Body of pancreas (tissue), 4 donors: ENCODE measurements around the gene KCNAB3. TPM values are rescaled to one million over a fixed set of nuclear protein-coding genes. Genes with fewer than 3 reads are reported as not detected.

Source experiments
- ATAC-seq: fragments of 150-250 bp; one replicate; pipeline ENCODE4 v1.9.1; 2016
- DNase-seq, 4 donors: peaks; one replicate each; pipeline ENCODE4 v3.0.0-alpha.2; 2019
- H3K27ac ChIP-seq, 4 donors: fragments of 200-600 bp; sonication (generic); 1 replicate in 3 of 4; 2 replicates in 1 of 4; pipeline versions ENCODE4 v1.5.1 to v1.6.1; 2016 to 2019; ENCODE audit warnings: mild to moderate bottlenecking in 1 of 4, mixed read lengths in 1 of 4, moderate library complexity in 1 of 4
- H3K27me3 ChIP-seq, 2 donors: fragments of 200-600 bp; sonication (generic); one replicate each; pipeline ENCODE4 v1.6.0; 2016; ENCODE audit warnings: mild to moderate bottlenecking in 1 of 2
- H3K36me3 ChIP-seq, 2 donors: fragments of 200-600 bp; sonication (generic); replicated peaks in 1 of 2; 2 replicates each; pipeline ENCODE4 v1.5.1; 2016; ENCODE audit warnings: low read depth in 2 of 2; ENCODE audit not compliant: insufficient read depth in 1 of 2
- H3K4me1 ChIP-seq: fragments of 200-600 bp; sonication (generic); one replicate; pipeline ENCODE4 v1.6.0; 2016
- H3K4me3 ChIP-seq, 2 donors: fragments of 200-600 bp; sonication (generic); 1 replicate in 1 of 2; 2 replicates in 1 of 2; pipeline ENCODE4 v1.5.1; 2016 to 2019
- H3K9me3 ChIP-seq, 3 donors: fragments of 200-600 bp; sonication (generic); 1 replicate in 2 of 3; 2 replicates in 1 of 3; pipeline ENCODE4 v1.5.1; 2016
- CTCF ChIP-seq, 7 experiments: fragments of 450-650 bp in 4 of 7; fragments of 200-600 bp in 3 of 7; sonication (generic) in 3 of 7; IDR thresholded peaks; one replicate each; pipeline ENCODE4 v1.5.1; 2016 to 2019; ENCODE audit warnings: antibody characterized with exemption in 7 of 7
- POLR2A ChIP-seq, 3 donors: fragments of 450-650 bp; IDR thresholded peaks; one replicate each; pipeline ENCODE4 v1.6.1; 2016; ENCODE audit warnings: antibody characterized with exemption in 3 of 3, mild to moderate bottlenecking in 2 of 3
- WGBS, 2 donors: methylation state at CpG; one replicate each; pipeline ENCODE4 v1.1.5; 2017; 5-methylcytosine and 5-hydroxymethylcytosine counted together
- intact Hi-C: fragments of 100-400 bp; cut with DNase I; formaldehyde crosslinking; loops from one replicate; pipeline ENCODE4 v1.15.1; 2023
- total RNA-seq, 2 donors: library from RNA; depleted of rRNA; stranded (reverse); fragments of >200 nt; gene quantifications; one replicate each; pipeline ENCODE4 v1.1.0, GENCODE V29; 2016

Gene KCNAB3
- total RNA-seq, 2 donors from 2014 or later: 1.3 to 1.6 TPM

GRCh38 chr17:7882068-7882467 lies 47.6 kb downstream of the KCNAB3 start:
- H3K4me3 ChIP-seq: no peak overlapping the region
- H3K4me1 ChIP-seq: peaks cover 27% of the 10 kb centered on the region
- ATAC-seq: no peak
- H3K9me3 ChIP-seq: no peaks in the 10 kb centered on the region
- H3K27ac ChIP-seq: peak overlapping the region in 2 of 4 donors; percentile 22 to 47
- TF ChIP-seq POLR2A (IDR thresholded peaks at IDR 0.05): no peak
- no peak for TF ChIP-seq CTCF (IDR thresholded peaks at IDR 0.05)
- no peak for DNase-seq
- peaks cover 0 to 3% of the 10 kb centered on the region in 2 donors for H3K36me3 ChIP-seq
- intact Hi-C loops: no loop called here
- no peaks in the 10 kb centered on the region for H3K27me3 ChIP-seq
- WGBS, 2 donors: 64 to 72% methylated on average over 7 of the region's 7 CpGs

GRCh38 chr17:7881276-7882054 lies 48.2 kb downstream of the KCNAB3 start:
- TF ChIP-seq POLR2A (IDR thresholded peaks at IDR 0.05): no peak
- no peak for TF ChIP-seq CTCF (IDR thresholded peaks at IDR 0.05)
- Histone ChIP-seq H3K9me3 (no peaks in the 10 kb centered on the region), H3K27me3 (no peaks in the 10 kb centered on the region), H3K27ac (peak overlapping the region in 1 of 4 donors; percentile 47), H3K4me3 (no peak overlapping the region), H3K36me3 (peaks cover 0 to 3% of the 10 kb centered on the region in 2 donors), H3K4me1 (peaks cover 20% of the 10 kb centered on the region)
- intact Hi-C loops: no loop called here
- ATAC-seq: no peak
- 46 to 53% methylated on average over 7 of the region's 7 CpGs for WGBS, 2 donors
- peak in 2 of 4 donors; percentile 32 to 35 for DNase-seq

GRCh38 chr17:7880076-7880868 lies 49.4 kb downstream of the KCNAB3 start:
- Histone ChIP-seq H3K27me3 (no peaks in the 10 kb centered on the region), H3K36me3 (peaks cover 0 to 3% of the 10 kb centered on the region in 2 donors), H3K4me1 (peaks cover 14% of the 10 kb centered on the region), H3K27ac (no peak overlapping the region), H3K9me3 (no peaks in the 10 kb centered on the region), H3K4me3 (no peak overlapping the region)
- ATAC-seq (no peak), DNase-seq (no peak)
- intact Hi-C loops: no loop called here
- TF ChIP-seq POLR2A (IDR thresholded peaks at IDR 0.05) (no peak), CTCF (IDR thresholded peaks at IDR 0.05) (no peak)
- WGBS, 2 donors: 45 to 46% methylated on average over 3 of the region's 3 CpGs

- intact Hi-C loops: no loop called here
- Histone ChIP-seq H3K36me3 (peaks cover 0 to 3% of the 10 kb centered on the region in 2 donors), H3K9me3 (no peaks in the 10 kb centered on the region), H3K4me3 (no peak overlapping the region), H3K27me3 (no peaks in the 10 kb centered on the region), H3K27ac (no peak overlapping the region), H3K4me1 (peaks cover 5% of the 10 kb centered on the region)
- no peak for TF ChIP-seq POLR2A (IDR thresholded peaks at IDR 0.05)
- TF ChIP-seq CTCF (IDR thresholded peaks at IDR 0.05): no peak
- ATAC-seq: no peak
- DNase-seq: no peak
- 92 to 94% methylated on average over 7 of the region's 7 CpGs for WGBS, 2 donors
Measured at GRCh38 chr17:7878234-7878633, 51.4 kb downstream of the KCNAB3 start.
